ENCODE results near the gene ESR2. TPM values are rescaled to one million over a fixed set of nuclear protein-coding genes. Genes with fewer than 3 reads are reported as not detected.
"Not testable (repeated sequence)": the region's sequence is repeated elsewhere in the genome, so short reads cannot be mapped to it uniquely, and the experiment has no call there.

ESR2 gene
- total RNA-seq, 2 donors from 2014 or later, result 0.56 to 6.1 TPM

GRCh38 chr14:64126548-64126947 is 167.6 kb downstream of the ESR2 start:
- no peak for ATAC-seq (replicated peaks)
- peaks cover 96% of the 10 kb centered on the region for H3K36me3 Mint-ChIP-seq (ENCODE audit: low read depth)
- no peak overlapping the region for H3K27ac Mint-ChIP-seq
- no peak overlapping the region for H3K4me3 Mint-ChIP-seq
- no peaks in the 10 kb centered on the region for H3K27me3 Mint-ChIP-seq
- H3K9me3 Mint-ChIP-seq, result no peaks in the 10 kb centered on the region
- peaks cover 6% of the 10 kb centered on the region for H3K4me1 Mint-ChIP-seq

- no peaks in the 10 kb centered on the region for H3K9me3 Mint-ChIP-seq
Observed at GRCh38 chr14:64125270-64125669, 168.9 kb downstream of the ESR2 start.

GRCh38 chr14:64123241-64123822 is 170.8 kb downstream of the ESR2 start:
- peak; percentile 87 for ATAC-seq (replicated peaks)

More at GRCh38 chr14:64125270-64125669, 168.9 kb downstream of the ESR2 start:
- Mint-ChIP-seq H3K4me3 (no peak overlapping the region), H3K27me3 (no peaks in the 10 kb centered on the region), H3K4me1 (peaks cover 6% of the 10 kb centered on the region), H3K27ac (no peak overlapping the region), H3K36me3 (ENCODE audit: low read depth) (peaks cover 94% of the 10 kb centered on the region)
- ATAC-seq (replicated peaks), result no peak

GRCh38 chr14:64119980-64120379 is 174.2 kb downstream of the ESR2 start:
- no peaks in the 10 kb centered on the region for H3K27me3 Mint-ChIP-seq
- peaks cover 86% of the 10 kb centered on the region for H3K36me3 Mint-ChIP-seq (ENCODE audit: low read depth)
- ATAC-seq (replicated peaks), result no peak
- no peaks in the 10 kb centered on the region for H3K9me3 Mint-ChIP-seq
- H3K27ac Mint-ChIP-seq, result peak overlapping the region; percentile 27
- H3K4me1 Mint-ChIP-seq, result peaks cover 6% of the 10 kb centered on the region
- H3K4me3 Mint-ChIP-seq, result no peak overlapping the region

More at GRCh38 chr14:64123241-64123822, 170.8 kb downstream of the ESR2 start:
- H3K27ac Mint-ChIP-seq, result peak overlapping the region; percentile 78
- no peak overlapping the region for H3K4me3 Mint-ChIP-seq
- no peaks in the 10 kb centered on the region for H3K9me3 Mint-ChIP-seq
- no peaks in the 10 kb centered on the region for H3K27me3 Mint-ChIP-seq
- peaks cover 94% of the 10 kb centered on the region for H3K36me3 Mint-ChIP-seq (ENCODE audit: low read depth)
- H3K4me1 Mint-ChIP-seq, result peaks cover 6% of the 10 kb centered on the region

- no peaks in the 10 kb centered on the region for H3K9me3 Mint-ChIP-seq
- H3K27me3 Mint-ChIP-seq, result no peaks in the 10 kb centered on the region
- peak; percentile 69 for ATAC-seq (replicated peaks)
- H3K36me3 Mint-ChIP-seq (ENCODE audit: low read depth), result peaks cover 86% of the 10 kb centered on the region
- peaks cover 6% of the 10 kb centered on the region for H3K4me1 Mint-ChIP-seq
- H3K4me3 Mint-ChIP-seq, result no peak overlapping the region
- H3K27ac Mint-ChIP-seq, result peak overlapping the region; percentile 27
Observed at GRCh38 chr14:64119500-64119899, 174.7 kb downstream of the ESR2 start.

GRCh38 chr14:64118892-64119291 is 175.3 kb downstream of the ESR2 start:
- Mint-ChIP-seq H3K4me1 (peaks cover 6% of the 10 kb centered on the region), H3K27ac (peak overlapping the region; percentile 27), H3K4me3 (no peak overlapping the region), H3K9me3 (no peaks in the 10 kb centered on the region), H3K36me3 (ENCODE audit: low read depth) (peaks cover 88% of the 10 kb centered on the region), H3K27me3 (no peaks in the 10 kb centered on the region)
- ATAC-seq (replicated peaks), result no peak

- not testable (repeated sequence) for H3K9me3 Mint-ChIP-seq; H3K27me3 Mint-ChIP-seq; H3K4me3 Mint-ChIP-seq; ATAC-seq (replicated peaks); H3K27ac Mint-ChIP-seq; H3K4me1 Mint-ChIP-seq
- peaks cover 88% of the 10 kb centered on the region for H3K36me3 Mint-ChIP-seq (ENCODE audit: low read depth)
Observed at GRCh38 chr14:64118403-64118742, 175.8 kb downstream of the ESR2 start.

- Mint-ChIP-seq H3K36me3 (ENCODE audit: low read depth) (peaks cover 88% of the 10 kb centered on the region), H3K4me3 (no peak overlapping the region), H3K4me1 (no peaks in the 10 kb centered on the region), H3K9me3 (no peaks in the 10 kb centered on the region), H3K27ac (no peak overlapping the region), H3K27me3 (no peaks in the 10 kb centered on the region)
- ATAC-seq (replicated peaks), result no peak
Observed at GRCh38 chr14:64117671-64118402, 176.3 kb downstream of the ESR2 start.

- peaks cover 88% of the 10 kb centered on the region for H3K36me3 Mint-ChIP-seq (ENCODE audit: low read depth)
- no peak for ATAC-seq (replicated peaks)
- no peak overlapping the region for H3K4me3 Mint-ChIP-seq
- H3K9me3 Mint-ChIP-seq, result no peaks in the 10 kb centered on the region
- H3K27ac Mint-ChIP-seq, result peak overlapping the region; percentile 55
- H3K27me3 Mint-ChIP-seq, result no peaks in the 10 kb centered on the region
- no peaks in the 10 kb centered on the region for H3K4me1 Mint-ChIP-seq
Observed at GRCh38 chr14:64115401-64115800, 178.8 kb downstream of the ESR2 start.

GRCh38 chr14:64114796-64115195 is 179.4 kb downstream of the ESR2 start:
- no peaks in the 10 kb centered on the region for H3K4me1 Mint-ChIP-seq
- peaks cover 88% of the 10 kb centered on the region for H3K36me3 Mint-ChIP-seq (ENCODE audit: low read depth)
- peak overlapping the region; percentile 55 for H3K27ac Mint-ChIP-seq
- H3K9me3 Mint-ChIP-seq, result no peaks in the 10 kb centered on the region
- H3K27me3 Mint-ChIP-seq, result no peaks in the 10 kb centered on the region
- no peak for ATAC-seq (replicated peaks)
- no peak overlapping the region for H3K4me3 Mint-ChIP-seq

GRCh38 chr14:64114166-64114565 is 180.0 kb downstream of the ESR2 start:
- H3K9me3 Mint-ChIP-seq, result no peaks in the 10 kb centered on the region
- no peak overlapping the region for H3K27ac Mint-ChIP-seq
- H3K4me1 Mint-ChIP-seq, result no peaks in the 10 kb centered on the region
- no peaks in the 10 kb centered on the region for H3K27me3 Mint-ChIP-seq
- peaks cover 88% of the 10 kb centered on the region for H3K36me3 Mint-ChIP-seq (ENCODE audit: low read depth)
- ATAC-seq (replicated peaks), result no peak
- no peak overlapping the region for H3K4me3 Mint-ChIP-seq

GRCh38 chr14:64112867-64113678 is 181.1 kb downstream of the ESR2 start:
- Mint-ChIP-seq H3K36me3 (ENCODE audit: low read depth) (peaks cover 86% of the 10 kb centered on the region), H3K4me1 (no peaks in the 10 kb centered on the region), H3K27me3 (no peaks in the 10 kb centered on the region), H3K27ac (no peak overlapping the region), H3K4me3 (no peak overlapping the region), H3K9me3 (no peaks in the 10 kb centered on the region)
- ATAC-seq (replicated peaks), result no peak

- no peaks in the 10 kb centered on the region for H3K9me3 Mint-ChIP-seq
- H3K4me1 Mint-ChIP-seq, result no peaks in the 10 kb centered on the region
Observed at GRCh38 chr14:64110802-64111201, 183.4 kb downstream of the ESR2 start.

GRCh38 chr14:64109819-64110554 is 184.2 kb downstream of the ESR2 start:
- H3K4me3 Mint-ChIP-seq, result no peak overlapping the region
- no peaks in the 10 kb centered on the region for H3K27me3 Mint-ChIP-seq
- ATAC-seq (replicated peaks), result no peak
- no peak overlapping the region for H3K27ac Mint-ChIP-seq
- peaks cover 85% of the 10 kb centered on the region for H3K36me3 Mint-ChIP-seq (ENCODE audit: low read depth)
- no peaks in the 10 kb centered on the region for H3K4me1 Mint-ChIP-seq
- no peaks in the 10 kb centered on the region for H3K9me3 Mint-ChIP-seq

More at GRCh38 chr14:64110802-64111201, 183.4 kb downstream of the ESR2 start:
- Mint-ChIP-seq H3K27me3 (no peaks in the 10 kb centered on the region), H3K36me3 (ENCODE audit: low read depth) (peaks cover 82% of the 10 kb centered on the region), H3K4me3 (no peak overlapping the region), H3K27ac (peak overlapping the region; percentile 37)
- no peak for ATAC-seq (replicated peaks)
